PC-9 (cell line): ENCODE results near the gene KATNB1. TPM values are rescaled to one million over a fixed set of nuclear protein-coding genes. Genes with fewer than 3 reads are reported as not detected.
A peak's percentile ranks its signal among the peaks of the same experiment; 100 is the strongest.

ENCODE experiments used
- BruUV-seq: library from RNA; stranded (reverse); fragments of 400-500 nt; replicated peaks from 2 replicates; lab custom pipeline; 2021; lab: Mats Ljungman, UMichigan
- CTCF ChIA-PET: fragments of 300-600 bp; sonication (Branson Sonifier 250); formaldehyde crosslinking; loops from one replicate; lab custom pipeline; 2022; ENCODE audit warnings: antibody characterized with exemption; lab: Charles Lee
- POLR2A ChIA-PET: fragments of 300-600 bp; sonication (Branson Sonifier 250); formaldehyde crosslinking; loops from one replicate; lab custom pipeline; 2022; ENCODE audit warnings: antibody characterized with exemption; ENCODE audit not compliant: unreplicated experiment; lab: Charles Lee
- DNase-seq, 2 experiments: peaks; one replicate each; pipeline versions ENCODE4 v3.0.0 to v3.0.0-alpha.2; 2015 to 2022; ENCODE audit warnings: mixed read lengths in 1 of 2
- H2AFZ ChIP-seq: fragments of 200-600 bp; sonication (generic); 2 replicates; pipeline ENCODE4 v1.8.1; 2017; ENCODE audit warnings: antibody characterized with exemption
- H3F3A ChIP-seq: fragments of 200-600 bp; sonication (generic); 2 replicates; pipeline ENCODE4 v1.8.1; 2017; ENCODE audit warnings: antibody characterized with exemption, mild to moderate bottlenecking, low read depth; ENCODE audit not compliant: insufficient read depth
- H3K27ac ChIP-seq: fragments of 200-600 bp; sonication (generic); 2 replicates; pipeline ENCODE4 v1.6.1; 2016; ENCODE audit warnings: mixed run types
- H3K27me3 ChIP-seq: fragments of 200-600 bp; sonication (generic); 2 replicates; pipeline ENCODE4 v1.6.1; 2016; ENCODE audit warnings: low read depth, mixed run types; ENCODE audit not compliant: insufficient read depth
- H3K36me3 ChIP-seq: fragments of 200-600 bp; sonication (generic); 2 replicates; pipeline ENCODE4 v1.6.1; 2016; ENCODE audit warnings: low read depth, mixed run types
- H3K4me1 ChIP-seq: fragments of 200-600 bp; sonication (generic); replicated peaks from 2 replicates; pipeline ENCODE4 v1.6.1; 2016; ENCODE audit warnings: mixed run types; ENCODE audit not compliant: insufficient read depth
- H3K4me2 ChIP-seq: fragments of 200-600 bp; sonication (generic); 2 replicates; pipeline ENCODE4 v1.6.1; 2017; ENCODE audit warnings: mixed run types
- H3K4me3 ChIP-seq: fragments of 200-600 bp; sonication (generic); 2 replicates; pipeline ENCODE4 v1.6.1; 2016; ENCODE audit warnings: mixed run types
- H3K79me2 ChIP-seq: fragments of 200-600 bp; sonication (generic); 2 replicates; pipeline ENCODE4 v1.6.1; 2017; ENCODE audit warnings: low read depth, mixed run types
- H3K9me2 ChIP-seq: fragments of 200-600 bp; sonication (generic); 2 replicates; pipeline ENCODE4 v1.8.1; 2017; ENCODE audit warnings: mild to moderate bottlenecking; ENCODE audit not compliant: insufficient read depth
- H3K9me3 ChIP-seq: fragments of 200-600 bp; sonication (generic); 2 replicates; pipeline ENCODE4 v1.8.1; 2016; ENCODE audit warnings: low read depth; ENCODE audit not compliant: insufficient read depth
- H4K20me1 ChIP-seq: fragments of 200-600 bp; sonication (generic); 2 replicates; pipeline ENCODE4 v1.8.1; 2017; ENCODE audit not compliant: insufficient read depth
- CTCF ChIP-seq: fragments of 200-600 bp; sonication (generic); conservative IDR thresholded peaks from 2 replicates; pipeline ENCODE4 v1.6.1; 2017; ENCODE audit warnings: mixed run types, antibody characterized with exemption, mild to moderate bottlenecking, moderate library complexity
- EZH2 ChIP-seq: fragments of 200-600 bp; sonication (generic); IDR thresholded peaks from 2 replicates; pipeline ENCODE4 v1.8.0; 2017; ENCODE audit warnings: antibody characterized with exemption, low read depth
- intact Hi-C: fragments of 100-400 bp; cut with micrococcal nuclease; formaldehyde crosslinking; loops from one replicate; pipeline ENCODE4 v1.10.0; 2022; ENCODE audit not compliant: unreplicated experiment
- total RNA-seq: library from RNA; stranded (reverse); gene quantifications from 2 replicates; pipeline ENCODE4 v1.2.3, GENCODE V29; 2021

KATNB1 gene
- total RNA-seq, 1 experiment from 2014 or later, result 27.7 TPM

DNA sequence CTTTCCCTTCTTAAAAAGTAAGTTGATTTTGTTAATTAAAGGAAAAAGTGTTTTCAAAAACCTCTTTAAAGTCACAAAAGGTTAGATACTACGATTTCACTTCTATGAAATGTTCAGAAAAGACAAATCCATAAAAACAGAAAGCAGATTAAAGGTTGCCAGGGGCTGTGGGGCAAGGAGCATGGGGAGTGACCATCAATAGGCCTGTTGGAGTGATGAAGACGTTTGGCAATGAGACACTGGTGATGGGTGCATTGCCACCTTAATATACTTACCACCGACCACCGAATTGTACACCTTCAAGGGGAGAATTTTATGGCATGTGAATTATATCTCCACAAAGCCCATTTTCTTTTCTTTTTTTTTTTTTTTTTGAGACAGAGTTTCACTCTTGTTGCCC lies 47.5 kb downstream of the KATNB1 start:
- Histone ChIP-seq H3K4me2 (peak overlapping the region; percentile 2; the same call in 1 of the 2 replicates), H3K27me3 (no peaks in the 10 kb centered on the region), H3K36me3 (peaks cover 12% of the 10 kb centered on the region; the same call in 1 of the 2 replicates), H2AFZ (no peak overlapping the region), H3K9me2 (no peaks in the 10 kb centered on the region), H3K4me3 (no peak overlapping the region), H3K9me3 (no peaks in the 10 kb centered on the region; the same call in 1 of the 2 replicates), H4K20me1 (no peaks in the 10 kb centered on the region), H3K79me2 (no peaks in the 10 kb centered on the region), H3F3A (peaks cover 30% of the 10 kb centered on the region; the same call in 1 of the 2 replicates), H3K4me1 (peaks cover 31% of the 10 kb centered on the region), H3K27ac (peak overlapping the region; percentile 43; the same call in 1 of the 2 replicates)
- no peak for DNase-seq
- POLR2A ChIA-PET, result no interaction called here
- intact Hi-C loops, result no loop called here
- BruUV-seq, result no TSS peak
- CTCF ChIA-PET, result no interaction called here
- TF ChIP-seq CTCF (no peak), EZH2 (no peak)

GRCh38 chr16:57783883-57784282 lies 48.3 kb downstream of the KATNB1 start:
- intact Hi-C loops, result no loop called here
- Histone ChIP-seq H3K4me2 (no peak overlapping the region), H3K36me3 (peaks cover 12% of the 10 kb centered on the region; the same call in 1 of the 2 replicates), H3K4me3 (no peak overlapping the region), H3F3A (peaks cover 27% of the 10 kb centered on the region; the same call in 1 of the 2 replicates), H4K20me1 (no peaks in the 10 kb centered on the region), H2AFZ (no peak overlapping the region), H3K4me1 (peaks cover 27% of the 10 kb centered on the region), H3K27ac (no peak overlapping the region), H3K27me3 (no peaks in the 10 kb centered on the region), H3K9me3 (no peaks in the 10 kb centered on the region; the same call in 1 of the 2 replicates), H3K9me2 (no peaks in the 10 kb centered on the region), H3K79me2 (no peaks in the 10 kb centered on the region)
- ChIA-PET CTCF (no interaction called here), POLR2A (interaction anchor here (0.5 kb wide), 1 partner anchor 495 kb away, joined by 4 read pairs; no protein-coding TSS in a partner anchor)
- no TSS peak for BruUV-seq
- no peak for DNase-seq
- TF ChIP-seq EZH2, result no peak
- TF ChIP-seq CTCF, result no peak

DNA sequence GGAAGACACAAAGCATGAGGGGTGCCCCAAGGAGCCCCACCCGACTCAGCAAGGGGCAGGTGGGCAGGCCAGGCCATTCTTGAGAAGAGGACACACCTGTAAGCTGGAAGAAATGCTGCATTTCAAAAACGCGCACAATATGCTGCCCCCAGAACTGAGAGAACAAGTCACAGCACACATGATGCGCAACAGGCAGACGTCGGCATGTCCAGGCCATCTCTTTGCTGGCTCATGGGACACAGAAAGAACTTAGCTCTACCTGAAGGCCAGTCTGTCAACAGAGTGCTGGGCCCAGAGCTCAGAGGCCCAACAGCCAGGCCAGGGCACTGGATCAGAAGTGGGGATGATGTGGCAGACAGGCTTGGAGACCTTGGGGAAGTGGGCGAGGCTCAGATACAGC lies 48.8 kb downstream of the KATNB1 start:
- BruUV-seq, result no TSS peak
- no peak for TF ChIP-seq EZH2
- TF ChIP-seq CTCF, result no peak
- CTCF ChIA-PET, result no interaction called here
- H3K27ac ChIP-seq, result no peak overlapping the region
- H3K9me2 ChIP-seq, result no peaks in the 10 kb centered on the region
- no peaks in the 10 kb centered on the region for H4K20me1 ChIP-seq
- H3K9me3 ChIP-seq, result no peaks in the 10 kb centered on the region; the same call in 1 of the 2 replicates
- no peak overlapping the region for H3K4me3 ChIP-seq
- POLR2A ChIA-PET, result interaction anchor here (0.5 kb wide), 1 partner anchor 495 kb away, joined by 4 read pairs; no protein-coding TSS in a partner anchor
- intact Hi-C loops, result no loop called here
- H3K4me1 ChIP-seq, result peaks cover 23% of the 10 kb centered on the region
- no peak overlapping the region for H2AFZ ChIP-seq
- peaks cover 22% of the 10 kb centered on the region; the same call in 1 of the 2 replicates for H3F3A ChIP-seq
- H3K27me3 ChIP-seq, result no peaks in the 10 kb centered on the region
- H3K36me3 ChIP-seq, result peaks cover 12% of the 10 kb centered on the region; the same call in 1 of the 2 replicates
- no peaks in the 10 kb centered on the region for H3K79me2 ChIP-seq
- no peak overlapping the region for H3K4me2 ChIP-seq
- no peak for DNase-seq
